Activated naive CD8-positive, alpha-beta T cell treated with anti-CD3 and anti-CD28 coated beads for 36 hours (primary cell): Measurements from ENCODE around the gene ILKAP. TPM values are rescaled to one million over a fixed set of nuclear protein-coding genes. Genes with fewer than 3 reads are reported as not detected.
A peak's percentile ranks its signal among the peaks of the same experiment; 100 is the strongest.

ENCODE experiments used
- DNase-seq: peaks from one replicate; pipeline ENCODE4 v3.0.0; 2021
- H3K27ac Mint-ChIP-seq: one replicate; pipeline ENCODE4 v1.8.0; 2022; ENCODE audit warnings: mild to moderate bottlenecking, moderate library complexity, mixed read lengths
- H3K27me3 Mint-ChIP-seq: one replicate; pipeline ENCODE4 v1.8.0; 2022; ENCODE audit warnings: mild to moderate bottlenecking, mixed read lengths
- H3K36me3 Mint-ChIP-seq: one replicate; pipeline ENCODE4 v1.8.0; 2021; ENCODE audit warnings: mild to moderate bottlenecking, mixed read lengths
- H3K4me1 Mint-ChIP-seq: one replicate; pipeline ENCODE4 v1.8.0; 2021; ENCODE audit warnings: mixed read lengths
- H3K4me3 Mint-ChIP-seq: one replicate; pipeline ENCODE4 v1.8.0; 2022; ENCODE audit warnings: mild to moderate bottlenecking, moderate library complexity, mixed read lengths
- H3K9me3 Mint-ChIP-seq: one replicate; pipeline ENCODE4 v1.8.0; 2022; ENCODE audit warnings: mixed read lengths
- total RNA-seq, 2 experiments: library from RNA; stranded (reverse); gene quantifications; one replicate each; pipeline ENCODE4 v1.2.3, GENCODE V29; 2021

ILKAP gene
- total RNA-seq, 2 experiments from 2014 or later = 52.9 to 54.7 TPM

GRCh38 chr2:238158018-238158508 lies 45.4 kb downstream of the ILKAP start:
- H3K27me3 Mint-ChIP-seq = peaks cover 27% of the 10 kb centered on the region
- no peak overlapping the region for H3K27ac Mint-ChIP-seq
- peaks cover 10% of the 10 kb centered on the region for H3K4me1 Mint-ChIP-seq
- H3K36me3 Mint-ChIP-seq = no peaks in the 10 kb centered on the region
- DNase-seq = no peak
- H3K4me3 Mint-ChIP-seq = peak overlapping the region; percentile 7
- H3K9me3 Mint-ChIP-seq = no peaks in the 10 kb centered on the region

- Mint-ChIP-seq H3K9me3 (no peaks in the 10 kb centered on the region), H3K4me3 (no peak overlapping the region), H3K27ac (no peak overlapping the region), H3K27me3 (peaks cover 23% of the 10 kb centered on the region), H3K4me1 (peaks cover 10% of the 10 kb centered on the region), H3K36me3 (no peaks in the 10 kb centered on the region)
- no peak for DNase-seq
Measured at GRCh38 chr2:238157506-238158017, 45.9 kb downstream of the ILKAP start.

GRCh38 chr2:238155761-238156694 lies 47.5 kb downstream of the ILKAP start:
- H3K36me3 Mint-ChIP-seq = no peaks in the 10 kb centered on the region
- no peak overlapping the region for H3K27ac Mint-ChIP-seq
- no peaks in the 10 kb centered on the region for H3K9me3 Mint-ChIP-seq
- peaks cover 10% of the 10 kb centered on the region for H3K4me1 Mint-ChIP-seq
- H3K27me3 Mint-ChIP-seq = peaks cover 18% of the 10 kb centered on the region
- DNase-seq = no peak
- H3K4me3 Mint-ChIP-seq = no peak overlapping the region

- Mint-ChIP-seq H3K36me3 (no peaks in the 10 kb centered on the region), H3K9me3 (no peaks in the 10 kb centered on the region), H3K4me1 (peaks cover 7% of the 10 kb centered on the region), H3K27ac (no peak overlapping the region), H3K27me3 (peaks cover 10% of the 10 kb centered on the region), H3K4me3 (no peak overlapping the region)
- DNase-seq = no peak
Measured at GRCh38 chr2:238155051-238155760, 48.3 kb downstream of the ILKAP start.

GRCh38 chr2:238154570-238154969 lies 48.9 kb downstream of the ILKAP start:
- peaks cover 5% of the 10 kb centered on the region for H3K27me3 Mint-ChIP-seq
- DNase-seq = no peak
- H3K36me3 Mint-ChIP-seq = no peaks in the 10 kb centered on the region
- no peak overlapping the region for H3K27ac Mint-ChIP-seq
- H3K4me3 Mint-ChIP-seq = no peak overlapping the region
- H3K4me1 Mint-ChIP-seq = peaks cover 4% of the 10 kb centered on the region
- no peaks in the 10 kb centered on the region for H3K9me3 Mint-ChIP-seq

GRCh38 chr2:238152771-238153688 lies 50.5 kb downstream of the ILKAP start:
- H3K36me3 Mint-ChIP-seq = no peaks in the 10 kb centered on the region
- no peaks in the 10 kb centered on the region for H3K4me1 Mint-ChIP-seq
- no peaks in the 10 kb centered on the region for H3K27me3 Mint-ChIP-seq
- DNase-seq = no peak
- H3K27ac Mint-ChIP-seq = no peak overlapping the region
- H3K9me3 Mint-ChIP-seq = no peaks in the 10 kb centered on the region
- H3K4me3 Mint-ChIP-seq = no peak overlapping the region

- H3K4me3 Mint-ChIP-seq = no peak overlapping the region
- H3K4me1 Mint-ChIP-seq = no peaks in the 10 kb centered on the region
- DNase-seq = no peak
- no peaks in the 10 kb centered on the region for H3K27me3 Mint-ChIP-seq
- no peaks in the 10 kb centered on the region for H3K36me3 Mint-ChIP-seq
- no peak overlapping the region for H3K27ac Mint-ChIP-seq
- H3K9me3 Mint-ChIP-seq = no peaks in the 10 kb centered on the region
Measured at GRCh38 chr2:238151628-238152235, 51.8 kb downstream of the ILKAP start.

- no peak overlapping the region for H3K27ac Mint-ChIP-seq
- H3K4me3 Mint-ChIP-seq = no peak overlapping the region
- no peaks in the 10 kb centered on the region for H3K4me1 Mint-ChIP-seq
- no peaks in the 10 kb centered on the region for H3K9me3 Mint-ChIP-seq
- no peak for DNase-seq
- no peaks in the 10 kb centered on the region for H3K36me3 Mint-ChIP-seq
- H3K27me3 Mint-ChIP-seq = no peaks in the 10 kb centered on the region
Measured at GRCh38 chr2:238151205-238151604, 52.3 kb downstream of the ILKAP start.

- no peak overlapping the region for H3K4me3 Mint-ChIP-seq
- DNase-seq = no peak
- H3K9me3 Mint-ChIP-seq = no peaks in the 10 kb centered on the region
- no peaks in the 10 kb centered on the region for H3K36me3 Mint-ChIP-seq
- H3K4me1 Mint-ChIP-seq = no peaks in the 10 kb centered on the region
- no peaks in the 10 kb centered on the region for H3K27me3 Mint-ChIP-seq
- no peak overlapping the region for H3K27ac Mint-ChIP-seq
Measured at GRCh38 chr2:238150686-238151085, 52.8 kb downstream of the ILKAP start.

- Mint-ChIP-seq H3K4me3 (no peak overlapping the region), H3K36me3 (no peaks in the 10 kb centered on the region), H3K27ac (no peak overlapping the region), H3K27me3 (no peaks in the 10 kb centered on the region), H3K9me3 (no peaks in the 10 kb centered on the region), H3K4me1 (no peaks in the 10 kb centered on the region)
- no peak for DNase-seq
Measured at GRCh38 chr2:238149841-238150572, 53.5 kb downstream of the ILKAP start.

- no peak overlapping the region for H3K27ac Mint-ChIP-seq
- no peak overlapping the region for H3K4me3 Mint-ChIP-seq
- peaks cover under 1% of the 10 kb centered on the region for H3K4me1 Mint-ChIP-seq
- H3K36me3 Mint-ChIP-seq = no peaks in the 10 kb centered on the region
- DNase-seq = no peak
- H3K27me3 Mint-ChIP-seq = no peaks in the 10 kb centered on the region
- H3K9me3 Mint-ChIP-seq = no peaks in the 10 kb centered on the region
Measured at GRCh38 chr2:238148981-238149380, 54.5 kb downstream of the ILKAP start.

- DNase-seq = no peak
- no peak overlapping the region for H3K27ac Mint-ChIP-seq
- no peaks in the 10 kb centered on the region for H3K9me3 Mint-ChIP-seq
- H3K36me3 Mint-ChIP-seq = no peaks in the 10 kb centered on the region
- no peaks in the 10 kb centered on the region for H3K27me3 Mint-ChIP-seq
- no peak overlapping the region for H3K4me3 Mint-ChIP-seq
- H3K4me1 Mint-ChIP-seq = peaks cover 1% of the 10 kb centered on the region
Measured at GRCh38 chr2:238146884-238147544, 56.5 kb downstream of the ILKAP start.

- H3K27ac Mint-ChIP-seq = no peak overlapping the region
- DNase-seq = no peak
- peaks cover 7% of the 10 kb centered on the region for H3K4me1 Mint-ChIP-seq
- no peaks in the 10 kb centered on the region for H3K9me3 Mint-ChIP-seq
- H3K27me3 Mint-ChIP-seq = no peaks in the 10 kb centered on the region
- H3K4me3 Mint-ChIP-seq = no peak overlapping the region
- H3K36me3 Mint-ChIP-seq = no peaks in the 10 kb centered on the region
Measured at GRCh38 chr2:238145851-238146250, 57.6 kb downstream of the ILKAP start.
